ENCODE data around the gene ATP1B1. TPM values are rescaled to one million over a fixed set of nuclear protein-coding genes. Genes with fewer than 3 reads are reported as not detected.

The ATP1B1 gene
- total and polyA plus RNA-seq, 2 of the 8 experiments (the other 6 are each of a cell fraction or from before 2014, with no cell fraction given), result 16.3 to 76.5 TPM

DNA sequence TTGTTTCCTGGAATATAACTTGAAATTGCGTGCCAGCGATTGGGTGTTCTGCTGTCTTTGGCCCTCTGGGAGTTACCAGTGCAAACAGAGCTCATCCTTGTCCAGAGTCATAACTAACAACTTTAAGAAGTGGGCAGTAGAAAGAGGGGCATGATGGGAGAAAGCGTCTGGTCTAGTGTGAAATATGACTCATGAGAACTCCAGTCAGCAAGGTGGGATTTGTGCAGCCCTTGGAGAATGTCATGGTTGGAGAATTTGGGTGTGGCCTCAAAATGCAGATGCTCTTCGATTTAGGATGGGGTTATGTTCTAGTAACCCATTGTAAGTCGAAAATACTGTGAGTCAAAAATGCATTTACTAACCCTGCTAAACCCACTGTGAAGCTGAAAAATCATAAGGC is 12.9 kb downstream of the ATP1B1 start:
- POLR2A ChIA-PET (ENCODE audit: partially characterized antibody), result interaction anchor here (1.1 to 1.7 kb wide), 3 partner anchors 8 to 14 kb away, joined by 5 to 6 read pairs (median 5); no protein-coding TSS in a partner anchor
- Histone ChIP-seq H3K36me3 (ENCODE audit: control insufficient read depth in 2 of 4, insufficient read depth in 4 of 4, low read length in 3 of 4) (peaks cover 0 to 24% (median 9%) of the 10 kb centered on the region in 4 experiments; a peak in 4 of 8 replicates), H3K9ac (replicated peaks in 1 of 4; ENCODE audit: extremely low read depth in 1 of 4, low read depth in 3 of 4, low read length in 3 of 4) (no peak overlapping the region), H2BK120ac (replicated peaks; ENCODE audit: low read depth, low read length) (no peak overlapping the region), H4K91ac (replicated peaks; ENCODE audit: insufficient read length, low read length) (no peak overlapping the region), H4K20me1 (replicated peaks in 1 of 2; ENCODE audit: control insufficient read depth in 1 of 2, insufficient read depth in 2 of 2, low read length in 2 of 2) (peaks cover 3 to 8% of the 10 kb centered on the region in 2 experiments), H3K4me2 (ENCODE audit: insufficient read depth in 1 of 2, low read depth in 2 of 2, low read length in 2 of 2) (no peak overlapping the region), H3K4me1 (replicated peaks in 1 of 4; ENCODE audit: control insufficient read depth in 3 of 4, insufficient read depth in 4 of 4, low read length in 3 of 4) (peaks cover 2 to 5% (median 3%) of the 10 kb centered on the region in 4 experiments; a peak in 6 of 7 replicates), H3K79me1 (ENCODE audit: low read depth, low read length) (peaks cover 7% of the 10 kb centered on the region; the same call in 1 of the 2 replicates), H2BK20ac (ENCODE audit: low read length) (no peak overlapping the region), H2AK5ac (ENCODE audit: low read depth, low read length) (no peak overlapping the region), H3K4ac (replicated peaks; ENCODE audit: insufficient read length, low read depth, low read length) (no peak overlapping the region), H3K14ac (ENCODE audit: insufficient read length) (no peak overlapping the region), H2AFZ (ENCODE audit: low read length) (no peak overlapping the region), H3K9me3 (ENCODE audit: insufficient read depth in 2 of 2, low read depth in 1 of 2, low read length in 1 of 2) (no peaks in the 10 kb centered on the region), H3K79me2 (ENCODE audit: control insufficient read depth in 1 of 2, insufficient read depth in 2 of 2, low read length in 2 of 2) (peaks cover 0 to 61% of the 10 kb centered on the region in 2 experiments; a peak in 2 of 4 replicates), H3K23me2 (ENCODE audit: low read depth, low read length) (no peaks in the 10 kb centered on the region; the same call in 1 of the 2 replicates), H3K23ac (ENCODE audit: insufficient read length) (no peak overlapping the region), H3K4me3 (ENCODE audit: extremely low read depth in 1 of 4, insufficient read depth in 2 of 4, low read depth in 3 of 4, low read length in 4 of 4) (no peak overlapping the region), H4K8ac (ENCODE audit: extremely low read depth, insufficient read depth, low read length) (no peak overlapping the region), H3K18ac (ENCODE audit: extremely low read depth, low read length) (no peak overlapping the region), H2BK5ac (ENCODE audit: low read depth, low read length) (no peak overlapping the region), H4K5ac (ENCODE audit: insufficient read length, low read depth, low read length) (no peak overlapping the region), H2BK12ac (ENCODE audit: low read depth, low read length) (no peak overlapping the region), H3K56ac (replicated peaks; ENCODE audit: insufficient read length, low read depth, low read length) (no peak overlapping the region), H3K27ac (ENCODE audit: low read depth, low read length) (no peak overlapping the region), H2BK15ac (ENCODE audit: low read length) (no peak overlapping the region), H3K27me3 (replicated peaks in 1 of 4; ENCODE audit: control insufficient read depth in 3 of 4, extremely low read depth in 1 of 4, insufficient read depth in 3 of 4, low read length in 3 of 4) (no peaks in the 10 kb centered on the region)
- DNase-seq (ENCODE audit: low read depth in 1 of 2, low spot score in 2 of 2) (no peak), FAIRE-seq (no peak)
- CTCF ChIA-PET (ENCODE audit: partially characterized antibody), result interaction anchor here (1.2 to 1.7 kb wide), 4 partner anchors 15 to 483 kb away, joined by 3 to 5 read pairs (median 4); no protein-coding TSS in a partner anchor
- 88% methylated on average over 5 of the region's 5 CpGs; no CpG with 5 or more reads in 1 of the 2 experiments for WGBS, 2 experiments (ENCODE audit: extremely low coverage in 1 of 2, insufficient coverage in 1 of 2, insufficient read length in 1 of 2, insufficient replicate concordance in 2 of 2, low coverage in 1 of 2, low lambda C conversion rate in 2 of 2, missing lambda C conversion rate in 1 of 2)
- TF ChIP-seq TEAD4 (IDR thresholded peaks at IDR 0.05; ENCODE audit: low read depth, low read length) (no peak), CHD2 (IDR thresholded peaks at IDR 0.05; ENCODE audit: low read length) (no peak), EP300 (IDR thresholded peaks at IDR 0.05; ENCODE audit: borderline replicate concordance in 1 of 2, low read depth in 2 of 2, low read length in 2 of 2) (no peak), EGR1 (IDR thresholded peaks at IDR 0.05; ENCODE audit: borderline replicate concordance, low read depth, low read length) (no peak), KDM1A (IDR thresholded peaks at IDR 0.05; ENCODE audit: borderline replicate concordance, low read length) (no peak), HDAC2 (IDR thresholded peaks at IDR 0.05; ENCODE audit: borderline replicate concordance in 1 of 2, low read depth in 2 of 2, low read length in 2 of 2) (no peak), SRF (IDR thresholded peaks at IDR 0.05; ENCODE audit: low read depth, low read length) (no peak), RBBP5 (IDR thresholded peaks at IDR 0.05; ENCODE audit: borderline replicate concordance, low read depth, low read length) (no peak), ASH2L (IDR thresholded peaks at IDR 0.05; ENCODE audit: low read length) (no peak), CEBPB (IDR thresholded peaks at IDR 0.05; ENCODE audit: low read depth, low read length) (no peak), CREB1 (IDR thresholded peaks at IDR 0.05) (no peak)
- TF ChIP-seq, protein P1, sequence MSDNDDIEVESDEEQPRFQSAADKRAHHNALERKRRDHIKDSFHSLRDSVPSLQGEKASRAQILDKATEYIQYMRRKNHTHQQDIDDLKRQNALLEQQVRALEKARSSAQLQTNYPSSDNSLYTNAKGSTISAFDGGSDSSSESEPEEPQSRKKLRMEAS (IDR thresholded peaks at IDR 0.05), result no peak
- TF ChIP-seq, protein P2, sequence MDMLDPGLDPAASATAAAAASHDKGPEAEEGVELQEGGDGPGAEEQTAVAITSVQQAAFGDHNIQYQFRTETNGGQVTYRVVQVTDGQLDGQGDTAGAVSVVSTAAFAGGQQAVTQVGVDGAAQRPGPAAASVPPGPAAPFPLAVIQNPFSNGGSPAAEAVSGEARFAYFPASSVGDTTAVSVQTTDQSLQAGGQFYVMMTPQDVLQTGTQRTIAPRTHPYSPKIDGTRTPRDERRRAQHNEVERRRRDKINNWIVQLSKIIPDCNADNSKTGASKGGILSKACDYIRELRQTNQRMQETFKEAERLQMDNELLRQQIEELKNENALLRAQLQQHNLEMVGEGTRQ (IDR thresholded peaks at IDR 0.05; ENCODE audit: low read length), result no peak

Data from H1 (cell line).